ENCODE data around the gene HBA1. TPM values are rescaled to one million over a fixed set of nuclear protein-coding genes. Genes with fewer than 3 reads are reported as not detected.

HBA1 gene
- total RNA-seq, 1 donor from 2014 or later, result not detected

- no peak for DNase-seq (ENCODE audit: low spot score)
- Mint-ChIP-seq H3K4me1 (ENCODE audit: low read depth) (peaks cover 8% of the 10 kb centered on the region), H3K27me3 (ENCODE audit: low read depth) (peaks cover 32% of the 10 kb centered on the region), H3K36me3 (ENCODE audit: low read depth) (no peaks in the 10 kb centered on the region), H3K4me3 (ENCODE audit: unreplicated experiment) (no peak overlapping the region), H3K9me3 (ENCODE audit: low read depth) (no peaks in the 10 kb centered on the region), H3K27ac (ENCODE audit: unreplicated experiment) (no peak overlapping the region)
- no peak for TF ChIP-seq CTCF (IDR thresholded peaks at IDR 0.05)
Observed at GRCh38 chr16:178668-179015, 2.2 kb downstream of the HBA1 start.

GRCh38 chr16:179211-180092, 3.0 kb downstream of the HBA1 start:
- H3K27me3 Mint-ChIP-seq (ENCODE audit: low read depth), result peaks cover 29% of the 10 kb centered on the region
- H3K4me3 Mint-ChIP-seq (ENCODE audit: unreplicated experiment), result peak overlapping the region; percentile 45

GRCh38 chr16:180101-180675, 3.7 kb downstream of the HBA1 start, which contains the start of gene HBQ1:
Gene HBQ1 (plus strand): TSS chr16:180459. CDS start chr16:180487, 28 bp downstream.
- peak; percentile 77 for TF ChIP-seq CTCF (IDR thresholded peaks at IDR 0.05)
- H3K27me3 Mint-ChIP-seq (ENCODE audit: low read depth), result peaks cover 23% of the 10 kb centered on the region
- H3K9me3 Mint-ChIP-seq (ENCODE audit: low read depth), result no peaks in the 10 kb centered on the region
- H3K4me1 Mint-ChIP-seq (ENCODE audit: low read depth), result peaks cover 6% of the 10 kb centered on the region
- no peak for DNase-seq (ENCODE audit: low spot score)
- peak within 1 kb of the TSS; percentile 45 for H3K4me3 Mint-ChIP-seq (ENCODE audit: unreplicated experiment)
- H3K36me3 Mint-ChIP-seq (ENCODE audit: low read depth), result peaks cover 2% of the 10 kb centered on the region
- H3K27ac Mint-ChIP-seq (ENCODE audit: unreplicated experiment), result no peak within 1 kb of the TSS

More at GRCh38 chr16:179211-180092, 3.0 kb downstream of the HBA1 start:
- Mint-ChIP-seq H3K9me3 (ENCODE audit: low read depth) (no peaks in the 10 kb centered on the region), H3K36me3 (ENCODE audit: low read depth) (no peaks in the 10 kb centered on the region), H3K27ac (ENCODE audit: unreplicated experiment) (no peak overlapping the region), H3K4me1 (ENCODE audit: low read depth) (peaks cover 7% of the 10 kb centered on the region)
- DNase-seq (ENCODE audit: low spot score), result no peak
- TF ChIP-seq CTCF (IDR thresholded peaks at IDR 0.05), result no peak

- peaks cover 19% of the 10 kb centered on the region for H3K27me3 Mint-ChIP-seq (ENCODE audit: low read depth)
- H3K36me3 Mint-ChIP-seq (ENCODE audit: low read depth), result peaks cover 4% of the 10 kb centered on the region
- no peak overlapping the region for H3K27ac Mint-ChIP-seq (ENCODE audit: unreplicated experiment)
- H3K4me1 Mint-ChIP-seq (ENCODE audit: low read depth), result peaks cover 6% of the 10 kb centered on the region
- H3K4me3 Mint-ChIP-seq (ENCODE audit: unreplicated experiment), result peak overlapping the region; percentile 36
- DNase-seq (ENCODE audit: low spot score), result no peak
- no peaks in the 10 kb centered on the region for H3K9me3 Mint-ChIP-seq (ENCODE audit: low read depth)
- no peak for TF ChIP-seq CTCF (IDR thresholded peaks at IDR 0.05)
Observed at GRCh38 chr16:180681-181564, 4.4 kb downstream of the HBA1 start.

- no peak overlapping the region for H3K4me3 Mint-ChIP-seq (ENCODE audit: unreplicated experiment)
- no peak for DNase-seq (ENCODE audit: low spot score)
- H3K27ac Mint-ChIP-seq (ENCODE audit: unreplicated experiment), result no peak overlapping the region
Observed at GRCh38 chr16:181565-182021, 5.1 kb downstream of the HBA1 start.

More at GRCh38 chr16:181565-182021, 5.1 kb downstream of the HBA1 start:
- TF ChIP-seq CTCF (IDR thresholded peaks at IDR 0.05), result peak; percentile 99
- H3K4me1 Mint-ChIP-seq (ENCODE audit: low read depth), result peaks cover 6% of the 10 kb centered on the region
- H3K36me3 Mint-ChIP-seq (ENCODE audit: low read depth), result peaks cover 4% of the 10 kb centered on the region
- H3K27me3 Mint-ChIP-seq (ENCODE audit: low read depth), result peaks cover 19% of the 10 kb centered on the region
- H3K9me3 Mint-ChIP-seq (ENCODE audit: low read depth), result no peaks in the 10 kb centered on the region

Data from chondrocyte (in vitro differentiated cells).